ENCODE results near the gene LYG2.
"Not testable (repeated sequence)": the region's sequence is repeated elsewhere in the genome, so short reads cannot be mapped to it uniquely, and the experiment has no call there.

Gene LYG2, protein sequence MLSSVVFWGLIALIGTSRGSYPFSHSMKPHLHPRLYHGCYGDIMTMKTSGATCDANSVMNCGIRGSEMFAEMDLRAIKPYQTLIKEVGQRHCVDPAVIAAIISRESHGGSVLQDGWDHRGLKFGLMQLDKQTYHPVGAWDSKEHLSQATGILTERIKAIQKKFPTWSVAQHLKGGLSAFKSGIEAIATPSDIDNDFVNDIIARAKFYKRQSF

DNA sequence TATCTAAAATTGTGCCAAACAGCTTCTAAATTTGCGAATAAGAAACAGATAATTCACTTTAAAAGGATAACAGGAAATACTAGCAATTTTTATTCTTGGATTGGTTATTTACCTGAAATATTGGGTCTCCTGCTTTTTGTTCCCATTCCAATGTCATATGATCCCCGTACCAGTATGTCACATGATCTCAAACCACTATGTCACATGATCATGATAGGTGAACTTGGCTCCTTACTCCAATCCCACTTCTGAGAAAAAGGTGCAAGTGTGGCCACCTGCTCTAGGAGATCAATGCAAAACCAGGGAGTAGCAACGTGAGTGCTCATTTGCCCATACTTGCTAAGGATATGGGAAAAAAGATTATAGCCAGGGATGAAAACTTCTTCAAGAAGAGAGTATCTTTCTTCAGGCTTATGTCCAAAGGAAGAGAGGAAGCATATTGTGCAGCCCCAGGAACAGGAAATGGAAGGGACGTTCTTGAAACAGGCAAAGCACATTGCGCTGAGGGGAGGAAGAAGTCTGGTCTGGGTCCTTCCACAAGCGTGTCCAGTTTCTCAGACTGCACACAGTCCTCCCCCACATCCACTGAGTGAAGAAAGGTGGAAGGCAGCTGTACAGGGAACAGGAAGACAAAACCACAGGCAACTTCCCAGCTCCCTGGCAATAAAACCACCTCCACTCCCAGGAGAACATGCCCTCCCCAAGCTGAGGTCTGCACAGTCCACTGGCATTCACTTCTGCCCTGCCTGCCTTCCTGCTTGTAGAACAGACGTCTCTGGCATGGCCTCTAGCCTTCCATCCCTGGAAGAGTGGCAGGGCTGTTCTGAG is at the start of gene LYG2:
Gene LYG2 (minus strand): TSS at position 176 of the 828 bp plus-strand sequence. CDS start 1,406 bp downstream, outside the sequence.
- DNase-seq: no peak

DNA sequence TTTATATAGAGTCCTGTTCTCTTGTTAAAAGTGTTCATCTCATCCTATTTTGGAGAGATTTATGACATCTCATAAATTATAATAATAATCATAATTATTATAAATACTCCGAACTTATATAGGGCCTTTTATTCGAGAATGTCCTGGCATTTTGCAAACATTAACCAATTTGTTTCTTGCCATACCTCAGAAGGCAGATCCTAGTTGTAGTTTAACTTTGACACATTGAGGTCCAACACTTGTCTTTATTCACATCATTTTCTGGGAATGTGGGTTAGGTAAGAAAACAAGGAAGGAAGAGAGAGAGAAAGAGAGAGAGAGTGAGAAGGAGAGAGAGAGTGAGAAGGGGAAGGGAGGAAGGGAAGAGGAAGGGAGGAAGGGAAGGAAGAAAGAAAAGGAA is 45.6 kb upstream of the LYG2 start, which contains the start of gene LYG1:
Gene LYG1 (minus strand): TSS at position 101 of the 400 bp plus-strand sequence. CDS start 5,527 bp downstream, outside the sequence.
- not testable (repeated sequence) for DNase-seq

DNA sequence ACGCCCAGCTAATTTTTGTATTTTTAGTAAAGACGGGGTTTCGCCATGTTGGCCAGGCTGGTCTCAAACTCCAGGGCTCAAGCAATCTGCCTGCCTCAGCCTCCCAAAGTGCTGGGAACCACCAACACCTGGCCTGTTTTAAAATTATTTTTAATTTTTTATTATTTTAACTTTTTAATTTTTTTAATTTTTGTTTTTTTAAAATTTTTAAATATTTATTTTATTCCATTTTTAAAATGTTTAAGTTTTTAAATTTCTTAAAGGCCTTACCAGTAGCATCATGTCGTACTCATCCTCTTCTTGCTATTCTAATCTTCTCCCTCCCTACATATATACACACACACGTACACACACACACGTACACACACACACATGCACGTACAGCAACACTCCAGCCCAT is 44.1 kb upstream of the LYG2 start:
- DNase-seq: no peak

DNA sequence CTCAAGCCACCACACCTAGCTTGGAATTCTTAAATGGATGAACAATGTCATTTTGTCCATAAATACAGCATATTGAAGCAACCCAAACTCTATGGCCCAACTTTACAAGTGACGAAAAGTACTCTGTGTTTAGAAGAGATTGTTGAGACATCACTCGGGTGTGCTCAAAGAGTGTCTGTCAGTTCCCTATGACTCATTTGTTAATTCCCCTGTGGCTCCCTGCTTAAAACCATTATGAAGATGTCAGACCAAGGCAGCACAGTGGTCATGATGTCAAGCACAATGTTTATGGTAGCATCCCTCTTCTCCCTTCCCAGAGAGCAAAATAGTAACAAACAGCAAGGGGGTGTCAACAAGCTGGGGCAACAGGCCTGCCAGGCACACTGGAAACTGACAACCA is 42.5 kb upstream of the LYG2 start:
- DNase-seq: no peak

DNA sequence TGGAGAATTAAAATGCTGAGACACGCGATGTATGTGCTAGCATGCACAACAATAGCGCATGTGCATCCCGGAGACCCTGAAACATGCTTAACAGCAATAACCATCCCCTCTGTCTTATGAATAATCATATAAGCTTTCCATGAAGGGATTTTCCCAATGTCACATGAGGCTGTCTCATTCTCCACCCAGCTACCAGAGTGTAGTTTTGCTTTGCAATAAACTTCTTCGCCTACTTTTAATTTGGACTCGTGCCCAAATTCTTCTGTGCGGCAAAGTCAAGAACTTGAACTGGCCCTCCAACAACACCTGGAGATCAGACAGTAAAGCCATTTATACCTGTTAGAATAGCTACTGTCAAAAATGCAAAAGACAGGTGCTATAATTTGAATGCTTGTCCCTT is 30.1 kb upstream of the LYG2 start:
- DNase-seq: no peak

DNA sequence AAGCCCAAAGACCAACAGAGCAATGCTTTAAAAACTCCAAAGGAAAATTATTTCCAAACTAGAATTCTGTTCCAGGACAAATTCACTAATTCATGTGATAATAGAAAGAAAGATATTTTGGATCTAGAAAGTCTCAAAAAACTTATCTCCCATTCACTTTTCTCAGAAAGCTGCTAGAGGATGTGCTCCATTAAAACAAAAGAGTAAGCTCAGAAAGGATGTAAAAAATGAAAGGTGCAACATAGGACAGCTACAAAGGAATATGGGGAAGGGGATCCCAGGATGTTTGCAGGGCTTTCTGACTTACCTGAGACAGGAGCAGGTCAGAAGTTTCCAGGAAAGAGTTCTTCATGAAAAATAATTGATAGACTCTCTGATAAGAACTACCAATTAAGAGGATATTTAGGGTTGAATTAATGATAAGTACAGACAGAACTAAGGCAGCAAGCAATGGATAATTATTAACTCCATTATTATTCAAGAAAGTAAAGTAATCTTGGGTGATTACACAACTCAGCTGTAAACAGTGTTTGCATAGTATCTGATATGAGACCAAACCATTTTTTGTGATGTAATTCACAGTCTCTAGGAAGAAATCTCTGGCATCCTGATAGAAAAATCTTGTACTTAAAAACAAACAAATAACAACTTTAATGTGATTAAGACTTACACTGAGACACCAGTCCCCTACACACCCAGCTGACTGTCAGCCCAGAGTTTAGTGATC is 24.7 kb upstream of the LYG2 start:
- no peak for DNase-seq

DNA sequence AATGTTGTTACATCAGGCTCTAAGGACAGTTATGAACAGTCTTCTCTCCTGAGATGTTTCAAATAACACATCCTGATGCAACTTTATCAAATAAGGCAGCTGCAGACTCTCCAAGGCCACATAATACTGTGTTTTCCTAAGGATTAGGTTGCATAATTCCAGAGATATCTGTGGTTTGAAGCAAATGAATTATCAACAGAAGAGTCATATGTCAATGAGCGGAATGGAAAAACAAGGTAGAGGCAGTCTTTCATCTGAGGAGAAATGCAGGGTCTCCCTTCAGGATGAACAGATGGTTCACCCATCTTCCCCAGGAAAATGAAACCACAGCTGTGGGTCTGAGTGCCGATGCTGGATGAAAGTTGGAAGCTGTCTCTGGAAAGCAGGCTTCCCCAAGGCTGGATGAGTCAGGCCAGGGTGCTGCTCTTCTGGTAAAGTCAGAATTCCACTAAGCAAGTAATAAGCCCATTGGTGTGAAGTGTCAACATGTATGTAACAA is 23.4 kb upstream of the LYG2 start:
- DNase-seq: no peak

DNA sequence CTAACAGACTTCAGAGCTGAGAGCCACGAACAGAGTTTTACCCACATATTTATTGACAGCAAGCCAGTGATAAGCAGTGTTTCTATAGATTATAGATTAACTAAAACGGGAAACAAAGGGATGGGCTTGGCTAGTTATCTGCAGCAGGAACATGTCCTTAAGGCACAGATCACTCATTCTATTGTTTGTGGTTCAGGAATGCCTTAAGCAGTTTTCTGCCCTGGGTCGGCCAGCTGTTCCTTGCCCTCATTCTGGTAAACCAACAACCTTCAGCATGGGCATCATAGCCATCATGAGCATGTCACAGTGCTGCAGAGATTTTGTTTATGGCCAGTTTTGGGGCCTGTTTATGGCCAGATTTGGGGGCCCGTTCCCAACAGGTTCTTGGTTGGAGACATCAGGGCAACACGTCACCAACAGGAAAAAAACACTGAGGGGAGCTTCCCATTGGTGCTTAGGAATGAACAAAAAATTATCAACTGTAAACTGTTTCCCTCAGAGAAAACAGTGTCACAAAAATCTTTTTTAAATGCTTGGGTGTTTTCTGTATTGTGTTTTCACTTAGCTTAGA is 22.8 kb upstream of the LYG2 start:
- DNase-seq: not testable (repeated sequence)

DNA sequence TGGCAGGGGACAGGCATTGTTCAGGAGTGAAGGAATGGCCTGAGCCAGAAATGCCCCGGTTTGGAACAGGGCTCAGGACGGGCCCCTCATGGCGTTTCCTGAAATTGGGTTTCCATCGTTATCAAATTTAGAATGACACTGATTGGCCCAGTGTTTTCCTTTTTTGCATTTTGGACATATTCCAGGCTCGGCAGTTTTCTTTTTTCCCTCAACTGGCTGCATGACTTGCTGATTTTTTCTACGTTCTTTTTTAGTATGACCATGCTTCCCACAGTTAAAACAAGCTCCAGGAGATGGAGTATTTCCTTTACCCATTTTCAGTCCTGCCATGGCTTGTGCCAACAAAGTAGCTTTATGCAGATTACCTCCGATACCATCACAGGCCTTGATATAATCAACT is 20.4 kb upstream of the LYG2 start:
- no peak for DNase-seq

DNA sequence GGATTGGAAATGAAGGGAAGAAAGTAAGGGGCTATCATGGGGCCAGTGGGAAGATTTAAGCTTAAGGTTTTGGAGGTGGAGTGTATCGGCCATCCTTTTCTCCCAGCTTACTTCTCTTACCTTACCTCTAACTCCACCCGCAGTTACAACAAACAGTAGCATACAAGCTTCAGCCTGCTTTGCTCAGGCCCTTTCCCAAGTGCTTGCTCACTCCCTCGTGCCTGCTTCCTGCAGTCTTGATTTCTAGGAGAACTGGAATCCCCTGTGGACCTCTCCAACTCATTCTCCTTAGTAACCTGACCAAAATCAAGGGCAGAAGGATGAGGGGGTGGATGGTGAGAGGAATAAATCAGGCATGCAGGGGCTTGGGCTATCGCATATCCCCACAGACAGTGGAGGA is 5.8 kb upstream of the LYG2 start:
- DNase-seq: no peak

DNA sequence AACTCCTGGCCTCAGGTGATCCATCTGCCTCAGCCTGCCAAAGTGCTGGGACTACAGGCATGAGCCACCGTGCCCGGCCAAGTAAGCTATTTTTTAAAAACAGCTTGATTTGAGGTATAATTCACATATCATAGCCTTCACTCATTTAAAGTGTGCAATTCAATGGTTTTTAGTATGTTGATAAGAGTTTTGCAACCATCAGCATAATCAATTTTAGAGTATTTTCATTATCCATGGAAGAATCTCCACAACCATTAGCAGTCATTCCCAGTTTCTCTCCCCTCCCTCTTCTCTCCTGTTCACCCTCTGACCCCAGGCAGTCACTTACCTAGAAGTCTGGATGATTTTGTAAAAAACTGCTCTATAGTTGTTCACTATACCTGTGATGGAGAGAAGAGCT is 4.7 kb upstream of the LYG2 start:
- DNase-seq: no peak

DNA sequence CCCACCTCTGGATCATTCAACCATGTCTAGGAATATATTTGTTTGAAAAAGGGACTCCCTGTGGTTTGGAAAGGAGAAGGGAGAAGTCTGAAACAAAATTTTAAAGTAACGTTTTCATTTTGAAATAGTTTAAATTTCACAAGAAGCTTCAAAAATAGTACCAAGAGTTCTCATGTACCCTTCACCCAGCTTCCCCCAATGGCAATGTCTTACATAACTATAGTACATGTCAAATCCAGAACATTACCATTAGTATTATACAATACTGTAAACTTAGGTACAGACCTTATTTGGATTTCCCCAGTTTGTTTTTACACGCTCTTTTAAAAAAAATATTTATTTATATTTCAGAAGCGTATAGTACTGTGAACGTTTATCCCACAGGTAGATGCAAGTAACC is 4.0 kb upstream of the LYG2 start:
- DNase-seq: no peak

DNA sequence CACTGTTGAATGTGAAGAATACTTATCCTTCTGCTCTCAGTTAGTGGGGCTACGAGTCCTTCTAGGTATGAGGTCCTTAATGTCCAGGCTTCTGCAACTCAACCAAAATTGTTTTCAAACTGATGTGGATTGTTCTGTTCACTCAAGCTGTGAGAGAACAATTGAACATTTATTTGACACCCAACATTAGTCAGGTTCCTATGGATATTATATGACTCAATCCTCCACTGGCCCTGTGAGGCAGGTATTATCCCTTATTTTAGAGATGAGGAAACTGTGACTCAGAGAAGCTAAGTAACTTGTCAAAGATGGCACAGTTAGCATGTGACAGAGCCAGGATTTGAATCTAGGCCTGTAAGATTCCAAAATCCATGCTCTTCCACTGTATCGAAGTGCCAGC is 1.2 kb upstream of the LYG2 start:
- DNase-seq: no peak

DNA sequence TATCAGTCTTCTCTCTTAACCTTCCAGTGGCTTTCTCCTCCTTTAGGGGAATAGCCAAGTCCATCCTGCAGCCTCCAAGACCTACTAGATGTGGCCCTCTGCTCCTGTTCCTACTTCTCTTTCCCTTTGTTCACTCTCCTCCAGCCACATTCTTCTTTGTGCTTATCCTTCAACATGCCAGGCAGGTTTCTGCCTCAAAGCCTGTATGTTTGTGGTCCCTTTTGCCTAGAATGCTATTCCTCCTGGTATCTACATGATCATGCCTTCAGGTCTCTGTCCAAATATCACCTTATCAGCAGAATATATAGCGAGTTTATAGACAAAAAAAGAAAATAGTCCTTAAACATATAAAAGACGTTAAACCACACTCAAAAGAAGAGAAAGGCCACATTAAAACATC is 5.5 kb downstream of the LYG2 start:
- no peak for DNase-seq

DNA sequence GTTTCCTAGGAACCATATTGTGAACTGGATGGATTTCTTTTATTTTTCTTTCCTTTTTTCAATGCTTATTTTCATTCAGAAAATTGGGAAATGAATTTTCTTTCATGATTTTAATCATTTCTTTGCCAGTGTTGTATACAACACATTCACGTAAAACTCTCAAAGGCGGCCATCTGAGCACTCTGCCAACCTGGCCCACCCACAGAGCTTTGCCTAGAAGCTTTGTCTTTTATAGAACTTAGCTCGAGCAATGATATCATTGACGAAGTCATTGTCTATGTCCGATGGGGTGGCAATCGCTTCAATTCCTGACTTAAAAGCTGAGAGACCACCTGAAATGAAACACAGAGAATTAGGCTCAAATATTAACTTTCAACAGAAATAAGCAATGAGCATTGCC is 13.3 kb downstream of the LYG2 start:
- no peak for DNase-seq

DNA sequence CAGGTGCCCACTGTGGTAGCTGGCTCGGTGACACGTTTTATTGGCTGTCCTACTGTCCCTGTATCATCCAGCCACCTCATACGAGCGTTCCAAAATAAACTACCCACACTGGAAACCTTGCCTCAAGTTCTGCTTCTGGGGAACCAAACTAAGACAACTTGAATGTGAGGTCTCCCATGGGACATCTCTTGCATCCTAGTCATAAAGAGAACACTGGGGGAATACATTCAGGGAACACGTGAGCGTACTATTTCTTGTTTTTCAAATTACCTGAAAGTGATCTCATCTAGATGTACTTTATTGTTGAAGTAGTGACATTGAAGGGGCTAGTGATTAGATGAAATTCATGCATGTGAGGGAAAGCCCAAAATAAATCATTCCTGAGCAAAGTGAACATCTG is 15.0 kb downstream of the LYG2 start:
- no peak for DNase-seq

DNA sequence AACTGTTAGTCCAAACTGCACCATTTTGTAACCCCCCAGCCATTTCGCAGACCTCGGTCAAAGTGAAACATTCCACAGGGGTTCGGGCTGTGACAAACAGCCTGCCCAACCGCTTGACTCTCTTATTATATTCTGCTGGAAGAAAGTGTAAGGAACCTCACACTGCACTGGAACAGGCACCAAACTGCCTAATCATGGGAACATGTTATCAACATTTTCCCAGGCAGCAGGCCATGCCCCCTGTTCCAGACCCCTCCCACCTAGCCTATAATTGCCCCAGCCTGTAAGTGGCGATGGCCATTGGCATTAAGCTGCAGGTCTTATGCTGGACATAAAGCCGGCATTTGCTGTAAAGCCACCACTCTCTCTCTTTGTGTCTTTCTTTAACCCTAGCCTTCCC is 16.9 kb downstream of the LYG2 start:
- no peak for DNase-seq

DNA sequence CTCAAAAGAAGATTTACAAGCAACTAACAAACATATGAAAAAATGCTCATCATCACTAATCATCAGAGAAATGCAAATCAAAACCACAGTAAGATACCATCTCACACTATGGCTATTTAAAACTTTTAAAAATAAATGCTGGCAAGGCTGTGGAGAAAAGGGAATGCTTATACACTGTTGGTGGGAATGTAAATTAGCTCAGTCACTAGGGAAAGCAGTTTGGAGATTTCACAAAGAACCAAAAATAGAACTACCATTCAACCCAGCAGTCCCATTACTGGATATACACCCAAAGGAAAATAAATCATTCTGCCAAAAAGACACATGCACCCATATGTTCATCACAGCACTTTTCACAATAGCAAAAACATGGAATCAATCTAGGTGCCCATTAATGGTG is 22.3 kb downstream of the LYG2 start:
- DNase-seq: not testable (repeated sequence)

DNA sequence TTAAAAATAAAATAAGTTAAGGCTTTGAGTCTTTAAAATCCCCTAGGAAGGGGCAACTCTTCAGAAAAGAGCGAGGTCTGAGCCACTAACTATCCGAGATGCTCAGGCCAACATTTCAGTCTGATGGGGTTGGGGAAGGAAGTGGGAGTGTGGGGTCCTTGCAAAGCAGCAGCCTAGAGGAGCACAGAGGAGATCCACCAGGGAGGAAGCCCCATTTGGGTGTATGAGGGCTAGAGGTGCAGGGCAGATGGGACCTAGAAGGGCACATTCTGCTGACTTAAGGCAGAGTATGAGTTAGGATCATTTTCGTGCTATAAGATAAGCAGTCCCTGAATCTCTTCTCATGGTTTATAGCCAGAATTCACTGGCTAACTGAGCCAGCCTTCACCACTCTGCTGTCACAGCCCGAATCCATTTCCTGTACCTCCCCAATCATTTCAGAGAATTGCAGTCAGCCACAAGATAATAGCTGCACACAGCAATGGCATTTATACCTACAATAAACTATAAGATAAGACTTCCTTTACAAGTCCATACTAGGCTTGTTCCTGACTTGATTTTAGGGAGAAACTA is 37.5 kb downstream of the LYG2 start:
- DNase-seq: no peak

DNA sequence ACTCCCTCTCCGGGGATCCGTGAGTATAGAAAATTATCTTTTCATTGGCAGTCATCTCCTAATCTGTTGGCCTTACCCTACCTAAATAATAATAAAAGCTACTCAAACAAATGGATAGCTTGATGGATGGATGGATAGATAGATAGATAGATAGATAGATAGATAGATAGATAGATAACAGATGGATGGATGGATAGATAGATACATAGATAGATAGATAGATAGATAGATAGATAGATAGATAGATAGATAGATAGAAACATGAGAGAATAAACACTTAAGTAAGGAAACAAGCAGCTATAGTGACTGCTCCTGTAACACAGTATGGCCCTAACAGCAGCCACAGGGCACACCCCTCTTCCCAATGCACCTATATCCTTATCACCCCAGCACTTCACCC is 39.4 kb downstream of the LYG2 start:
- no peak for DNase-seq

DNA sequence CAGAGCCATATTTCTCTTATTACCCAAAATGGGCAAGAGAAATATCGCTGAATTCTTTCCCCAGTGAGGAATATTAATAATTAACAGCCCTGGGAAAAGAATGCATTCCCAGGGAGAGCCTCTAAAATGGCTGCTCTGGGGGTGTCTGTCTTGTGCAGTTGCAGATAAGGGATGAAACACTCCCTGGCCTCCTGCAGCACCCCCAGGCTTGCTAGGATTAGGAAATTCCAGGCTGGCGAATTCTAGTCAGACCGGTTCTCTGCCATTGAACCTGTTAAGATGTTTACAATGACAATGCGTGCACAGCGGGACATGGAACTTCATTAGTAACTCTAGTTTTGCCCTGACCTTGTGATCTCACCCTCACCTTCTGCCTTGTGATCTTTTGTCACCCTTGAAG is 50.0 kb downstream of the LYG2 start:
- no peak for DNase-seq

DNA sequence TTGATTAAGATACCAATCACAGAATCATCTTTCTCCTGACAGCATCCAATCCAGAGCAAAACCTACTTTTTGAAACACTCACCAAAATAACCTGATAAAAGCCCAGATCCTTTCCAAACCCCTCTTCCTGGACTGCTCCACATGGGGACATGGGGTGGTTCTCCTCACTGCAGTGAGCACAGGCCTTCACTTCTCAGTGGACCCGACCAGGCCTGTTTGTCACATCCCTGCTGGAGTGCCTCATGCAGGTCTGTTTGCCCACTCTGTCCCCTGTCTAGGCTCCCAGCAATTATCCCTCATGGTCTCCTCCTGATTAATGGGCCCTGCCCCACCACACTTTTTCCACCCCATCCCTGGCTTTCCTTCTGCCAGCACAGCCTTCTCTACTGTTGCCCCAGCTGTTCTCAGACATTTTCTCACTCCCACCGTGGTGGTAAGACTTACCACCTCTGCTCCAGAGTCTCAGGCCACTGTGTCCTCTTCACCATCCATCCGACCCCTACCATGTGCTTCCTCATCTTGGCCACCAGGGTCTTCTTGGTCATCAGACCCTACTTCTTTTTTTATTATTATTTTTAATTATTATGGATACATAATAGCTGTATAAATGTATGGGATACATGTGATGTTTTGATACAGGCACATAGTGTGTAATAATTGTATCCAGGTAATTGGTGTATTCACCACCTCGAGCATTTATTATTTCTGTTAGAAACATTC is 53.3 kb downstream of the LYG2 start:
- no peak for DNase-seq

Data from right forelimb (tissue), 1 donor.